HG03354 (cell line): ENCODE results near the gene HIF1A.
"Not testable (repeated sequence)": the region's sequence is repeated elsewhere in the genome, so short reads cannot be mapped to it uniquely, and the experiment has no call there.

Experiments used
- ATAC-seq: cut with Tn5 transposase; IDR thresholded peaks from one replicate; pipeline ENCODE4 v1.9.1; 2021; ENCODE audit warnings: mild to moderate bottlenecking; ENCODE audit not compliant: unreplicated experiment, poor library complexity, severe bottlenecking

The HIF1A gene

GRCh38 chr14:61694830-61695694 lies at the start of gene HIF1A:
Gene HIF1A (plus strand): TSS chr14:61695513. CDS start chr14:61695805, 292 bp downstream.
- peak; percentile 96 for ATAC-seq

GRCh38 chr14:61646366-61647116 lies 48.8 kb upstream of the HIF1A start:
- no peak for ATAC-seq

GRCh38 chr14:61647704-61648103 lies 47.6 kb upstream of the HIF1A start:
- no peak for ATAC-seq

- no peak for ATAC-seq
These were observed 46.9 kb upstream of the HIF1A start for GRCh38 chr14:61648377-61648776.

GRCh38 chr14:61649283-61649682 lies 46.0 kb upstream of the HIF1A start:
- ATAC-seq, result no peak

- ATAC-seq, result no peak
These were observed 44.0 kb upstream of the HIF1A start for GRCh38 chr14:61651355-61651754.

GRCh38 chr14:61652526-61653262 lies 42.6 kb upstream of the HIF1A start:
- ATAC-seq, result no peak

GRCh38 chr14:61653507-61653906 lies 41.8 kb upstream of the HIF1A start:
- ATAC-seq, result no peak

- ATAC-seq, result no peak
These were observed 41.3 kb upstream of the HIF1A start for GRCh38 chr14:61654026-61654425.

GRCh38 chr14:61655777-61656176 lies 39.5 kb upstream of the HIF1A start:
- no peak for ATAC-seq

GRCh38 chr14:61656341-61656740 lies 39.0 kb upstream of the HIF1A start:
- no peak for ATAC-seq

GRCh38 chr14:61658111-61658510 lies 37.2 kb upstream of the HIF1A start:
- ATAC-seq, result not testable (repeated sequence)

GRCh38 chr14:61659582-61659981 lies 35.7 kb upstream of the HIF1A start:
- ATAC-seq, result no peak

- ATAC-seq, result peak; percentile 39
These were observed 33.6 kb upstream of the HIF1A start for GRCh38 chr14:61661471-61662400.

- peak; percentile 85 for ATAC-seq
These were observed 32.6 kb upstream of the HIF1A start for GRCh38 chr14:61662437-61663311.

- ATAC-seq, result no peak
These were observed 31.9 kb upstream of the HIF1A start for GRCh38 chr14:61663312-61663979.

- no peak for ATAC-seq
These were observed 27.0 kb upstream of the HIF1A start for GRCh38 chr14:61668282-61668681.

- no peak for ATAC-seq
These were observed 24.7 kb upstream of the HIF1A start for GRCh38 chr14:61670576-61670975.
